HG03432 (cell line): ENCODE results near the gene ANP32E.
"Not testable (repeated sequence)": the region's sequence is repeated elsewhere in the genome, so short reads cannot be mapped to it uniquely, and the experiment has no call there.

Experiments used
- ATAC-seq: cut with Tn5 transposase; IDR thresholded peaks from one replicate; pipeline ENCODE4 v1.9.1; 2021; ENCODE audit warnings: mild to moderate bottlenecking, moderate library complexity; ENCODE audit not compliant: unreplicated experiment

The ANP32E gene

DNA sequence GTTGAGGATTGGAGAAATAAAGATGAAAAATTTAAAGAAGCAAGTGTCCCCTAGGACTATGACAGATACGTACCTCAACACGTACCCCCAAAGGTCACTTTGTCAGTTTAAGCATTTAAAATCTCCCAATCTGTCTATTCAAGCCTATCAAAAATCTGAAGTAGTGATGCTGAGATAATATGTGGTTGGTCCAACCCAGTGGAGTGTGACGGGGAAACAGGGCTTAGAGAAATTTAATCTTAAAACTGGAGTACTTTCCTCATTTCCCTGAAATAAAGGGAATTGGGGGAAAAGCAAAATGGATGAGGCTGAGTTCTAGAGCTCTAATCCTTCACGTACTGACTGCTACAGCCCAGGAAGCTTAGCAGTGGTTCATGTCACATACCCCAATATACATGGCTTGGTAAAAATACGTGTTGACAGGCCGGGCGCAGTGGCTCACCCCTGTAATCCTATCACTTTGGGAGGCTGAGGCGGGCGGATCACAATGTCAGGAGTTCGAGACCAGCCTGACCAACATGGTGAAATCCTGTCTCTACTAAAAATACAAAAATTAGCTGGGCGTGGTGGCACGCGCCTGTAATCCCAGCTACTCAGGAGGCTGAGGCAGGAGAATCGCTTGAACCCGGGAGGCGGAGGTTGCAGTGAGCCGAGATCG is 21.7 kb downstream of the ANP32E start:
- not testable (repeated sequence) for ATAC-seq

DNA sequence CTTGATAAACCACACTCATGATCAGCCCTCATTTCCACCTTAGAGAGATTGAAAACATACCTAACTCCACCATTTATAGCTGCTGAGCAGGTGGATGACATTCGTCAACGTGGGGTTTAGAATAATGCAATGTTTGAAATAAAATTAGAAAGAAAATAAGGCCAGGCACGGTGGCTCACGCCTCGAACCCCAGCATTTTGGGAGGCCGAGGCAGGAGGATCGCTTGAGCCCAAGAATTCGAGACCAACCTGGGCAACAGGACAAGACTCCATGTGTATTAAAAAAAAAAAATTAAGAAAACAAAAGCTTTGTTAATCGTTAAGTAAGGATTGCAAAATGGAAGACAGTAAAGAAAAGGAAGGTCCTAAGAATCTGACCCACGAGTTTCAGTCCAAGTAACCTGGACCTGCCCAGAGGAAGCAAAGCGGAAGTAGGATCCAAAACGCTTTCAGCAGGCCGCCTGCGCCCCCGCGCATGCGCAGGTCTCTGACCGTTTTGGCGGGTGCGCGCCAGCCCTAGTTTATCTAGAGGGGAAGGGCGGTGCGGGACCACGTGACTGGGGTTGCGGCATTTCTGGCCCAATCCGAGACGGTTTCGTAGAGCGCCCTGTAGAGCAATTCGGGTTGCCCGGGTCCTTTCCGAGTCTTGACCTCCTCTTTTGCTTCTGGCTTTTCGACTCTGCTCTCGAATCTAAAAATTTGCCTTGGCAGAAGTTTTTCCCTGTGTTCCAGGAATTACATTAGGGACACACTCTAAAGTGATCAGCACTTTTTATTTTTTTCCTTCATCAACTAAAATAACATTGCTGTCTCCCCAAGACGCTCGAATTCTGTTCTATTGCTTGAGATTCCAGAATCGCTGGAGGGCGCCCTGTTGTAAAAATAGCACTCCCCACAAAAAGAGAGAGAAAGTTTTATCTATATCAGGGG is 22.5 kb downstream of the ANP32E start:
- ATAC-seq, result peak; percentile 95

DNA sequence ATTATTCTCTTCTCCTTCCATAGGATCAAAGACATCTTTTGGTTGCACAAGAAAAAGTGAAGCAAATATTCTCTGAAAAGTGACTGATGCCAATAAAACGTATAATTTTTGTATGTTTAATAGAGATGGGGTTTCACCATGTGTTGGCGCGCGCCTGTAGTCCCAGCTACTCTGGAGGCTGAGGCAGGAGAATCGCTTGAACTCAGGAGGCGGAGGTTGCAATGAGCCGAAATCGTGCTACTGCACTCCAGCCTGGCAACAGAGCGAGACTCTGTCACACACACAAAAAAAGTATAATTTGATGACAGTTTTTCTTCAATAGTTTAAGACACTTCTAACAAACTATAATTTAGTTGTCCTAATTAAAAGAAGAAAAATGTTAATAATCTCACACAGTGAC is 23.8 kb downstream of the ANP32E start:
- no peak for ATAC-seq

DNA sequence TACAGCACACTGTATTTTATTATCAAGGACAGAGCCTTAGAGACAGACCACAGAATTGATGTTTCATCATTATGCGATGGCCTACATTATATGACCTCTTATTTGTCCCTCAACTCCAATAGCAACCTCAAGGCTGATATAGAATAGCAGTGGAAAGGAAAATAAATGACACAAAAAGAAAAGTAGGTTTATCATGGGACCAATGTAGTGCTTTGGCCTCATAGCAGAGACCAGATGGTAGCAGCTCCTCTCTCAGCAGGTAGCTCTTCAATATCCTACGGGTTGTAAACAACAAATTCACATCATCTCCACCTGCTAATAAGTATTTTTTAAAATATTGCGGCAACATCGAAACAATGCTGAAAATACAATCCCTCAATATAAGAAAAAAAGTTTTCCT is 25.2 kb downstream of the ANP32E start:
- ATAC-seq, result no peak

DNA sequence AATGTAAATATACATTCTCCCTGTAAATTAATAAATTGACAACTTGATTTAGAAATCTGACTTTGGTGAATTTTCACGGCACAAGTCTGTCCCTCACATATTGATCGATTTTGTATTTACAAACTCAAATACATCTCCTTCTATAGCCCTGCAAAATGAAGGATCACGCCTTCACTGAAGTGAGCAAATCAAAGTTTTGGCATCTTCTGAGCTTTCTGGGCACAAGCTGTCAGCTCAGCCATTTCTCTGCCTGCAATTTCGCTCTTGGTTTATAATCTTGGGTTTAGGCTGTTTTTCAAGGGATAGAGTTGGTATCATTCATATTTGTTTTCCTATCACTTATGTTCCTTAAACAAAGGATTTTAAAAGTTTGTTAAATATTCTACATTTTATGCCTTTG is 25.8 kb downstream of the ANP32E start:
- ATAC-seq, result no peak

DNA sequence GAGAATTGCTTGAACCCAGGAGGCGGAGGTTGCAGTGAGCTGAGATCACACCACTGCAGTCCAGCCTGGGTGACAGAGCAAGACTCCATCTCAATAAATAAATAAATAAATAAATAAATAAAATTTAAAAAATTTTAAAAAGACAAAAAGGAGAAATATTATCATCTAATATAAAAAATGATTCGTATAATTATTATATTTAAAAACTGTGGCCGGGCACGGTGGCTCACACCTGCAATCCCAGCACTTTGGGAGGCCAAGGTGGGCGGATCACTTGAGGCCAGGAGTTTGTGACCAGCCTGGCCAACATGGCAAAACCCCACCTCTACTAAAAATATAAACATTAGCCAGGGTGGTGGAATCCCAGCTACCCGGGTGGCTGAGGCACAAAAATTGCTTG is 27.5 kb downstream of the ANP32E start:
- not testable (repeated sequence) for ATAC-seq

DNA sequence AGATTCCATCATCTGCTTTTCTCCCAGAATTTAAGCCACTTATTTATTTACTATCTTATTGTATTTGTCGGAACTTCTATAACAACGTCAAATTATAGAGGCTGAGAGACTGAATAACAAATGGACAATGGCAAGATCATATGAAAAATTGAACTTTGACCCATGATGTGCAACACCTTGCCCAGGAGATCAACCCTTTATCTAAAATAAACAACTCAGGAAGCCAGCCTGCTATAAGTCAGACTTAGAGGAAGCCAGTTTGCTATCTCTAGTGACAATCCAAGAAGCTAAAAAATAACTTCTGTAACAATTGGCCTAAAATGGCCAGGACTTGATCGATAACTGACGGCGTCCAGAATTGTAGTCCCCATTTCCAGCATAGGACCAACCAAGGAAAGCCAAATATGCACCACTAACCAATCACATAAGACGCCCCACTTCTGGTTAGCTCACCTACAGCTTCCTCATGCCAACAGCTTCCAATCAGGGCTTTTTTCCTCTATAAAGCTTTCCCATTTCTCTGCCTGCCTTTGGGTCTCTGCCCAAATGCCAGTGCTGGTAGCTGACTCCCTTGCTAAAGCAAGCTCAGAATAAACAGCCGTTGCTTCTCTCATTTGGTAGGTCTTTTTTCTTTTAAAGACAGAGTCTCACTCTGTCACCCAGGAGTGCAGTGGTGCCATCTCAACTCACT is 28.5 kb downstream of the ANP32E start:
- ATAC-seq, result no peak

DNA sequence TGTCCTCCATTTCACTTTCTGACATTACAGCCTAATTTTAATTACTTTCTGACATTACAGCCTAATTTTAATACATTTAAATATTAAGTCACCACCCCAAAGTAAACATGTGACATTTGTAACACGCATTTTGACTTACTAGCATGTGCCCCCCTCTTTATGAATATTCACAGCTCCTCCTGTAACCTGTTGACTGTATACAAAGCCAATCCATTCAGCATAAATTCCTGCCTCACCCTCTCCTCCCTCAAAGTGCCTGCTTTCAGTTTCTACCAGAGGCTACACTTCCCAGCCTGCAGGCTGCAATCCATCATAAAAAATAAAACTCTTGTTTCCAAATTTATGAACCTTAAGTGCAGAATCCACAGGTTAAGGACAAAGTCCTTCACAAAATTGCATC is 39.5 kb downstream of the ANP32E start:
- no peak for ATAC-seq

DNA sequence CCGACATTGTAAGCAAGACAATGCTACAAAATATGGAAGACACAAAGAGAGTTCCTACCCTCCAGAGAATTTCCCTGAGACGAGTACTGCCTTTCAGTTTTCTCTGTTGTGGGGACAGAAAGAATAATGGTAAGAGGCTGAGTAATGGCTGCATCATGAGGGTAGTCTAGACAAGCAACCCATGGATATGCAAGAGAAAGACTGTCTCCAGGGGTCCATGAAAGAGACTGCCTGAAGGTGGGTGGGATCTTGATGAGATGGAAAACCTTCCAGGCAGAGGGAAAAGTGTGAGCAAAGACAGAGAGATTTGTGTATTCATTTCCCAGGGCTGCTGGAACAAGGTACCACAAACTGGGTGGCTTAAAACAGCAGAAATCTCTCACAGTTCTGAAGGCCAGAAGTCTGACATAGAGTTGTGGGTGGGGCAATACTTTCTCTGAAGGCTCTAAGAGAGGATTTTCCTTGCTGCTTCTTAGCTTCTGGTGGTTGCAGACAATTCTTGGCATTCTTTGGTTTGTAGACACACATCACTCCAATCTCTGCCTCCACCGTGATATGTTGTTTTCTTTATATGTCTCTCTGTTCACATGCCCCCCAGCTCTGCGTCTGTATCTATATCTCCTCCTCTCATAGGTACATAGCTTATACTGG is 41.4 kb downstream of the ANP32E start:
- ATAC-seq, result no peak

DNA sequence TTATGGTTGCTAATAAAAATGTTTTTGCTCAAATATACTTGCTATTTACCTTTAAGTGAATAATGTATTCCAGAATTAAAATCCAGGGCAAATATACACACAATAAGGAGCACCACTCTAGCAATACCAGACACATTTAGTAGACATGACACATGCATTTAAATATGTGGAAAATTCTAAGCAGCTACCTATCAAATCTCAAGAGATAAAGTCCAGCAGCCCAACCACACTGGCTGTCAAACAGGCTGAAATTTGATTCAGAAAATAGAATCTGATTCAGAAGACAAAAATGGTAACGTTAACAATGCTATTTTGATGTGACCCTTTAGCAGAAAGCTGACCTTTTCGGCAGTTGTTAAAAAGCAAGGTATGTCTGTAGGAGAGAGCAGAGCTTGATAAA is 43.9 kb downstream of the ANP32E start:
- no peak for ATAC-seq

DNA sequence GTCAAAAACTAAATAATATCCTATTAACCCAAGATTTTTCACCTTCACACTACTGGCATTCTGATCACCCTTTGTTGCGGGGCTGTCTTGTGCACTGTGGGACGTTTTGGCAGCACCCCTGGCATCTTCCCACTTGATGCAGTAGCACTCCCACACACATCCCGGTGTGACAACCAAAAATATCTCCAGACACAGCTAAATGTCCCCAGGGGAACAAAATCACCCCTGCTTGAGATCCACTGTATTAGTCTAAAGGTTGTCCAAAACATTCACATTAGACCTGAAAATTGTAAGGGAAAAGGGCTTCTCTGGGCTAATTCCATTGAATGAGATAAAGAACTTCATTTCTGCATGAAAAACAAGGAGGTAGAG is 48.4 kb downstream of the ANP32E start:
- no peak for ATAC-seq

DNA sequence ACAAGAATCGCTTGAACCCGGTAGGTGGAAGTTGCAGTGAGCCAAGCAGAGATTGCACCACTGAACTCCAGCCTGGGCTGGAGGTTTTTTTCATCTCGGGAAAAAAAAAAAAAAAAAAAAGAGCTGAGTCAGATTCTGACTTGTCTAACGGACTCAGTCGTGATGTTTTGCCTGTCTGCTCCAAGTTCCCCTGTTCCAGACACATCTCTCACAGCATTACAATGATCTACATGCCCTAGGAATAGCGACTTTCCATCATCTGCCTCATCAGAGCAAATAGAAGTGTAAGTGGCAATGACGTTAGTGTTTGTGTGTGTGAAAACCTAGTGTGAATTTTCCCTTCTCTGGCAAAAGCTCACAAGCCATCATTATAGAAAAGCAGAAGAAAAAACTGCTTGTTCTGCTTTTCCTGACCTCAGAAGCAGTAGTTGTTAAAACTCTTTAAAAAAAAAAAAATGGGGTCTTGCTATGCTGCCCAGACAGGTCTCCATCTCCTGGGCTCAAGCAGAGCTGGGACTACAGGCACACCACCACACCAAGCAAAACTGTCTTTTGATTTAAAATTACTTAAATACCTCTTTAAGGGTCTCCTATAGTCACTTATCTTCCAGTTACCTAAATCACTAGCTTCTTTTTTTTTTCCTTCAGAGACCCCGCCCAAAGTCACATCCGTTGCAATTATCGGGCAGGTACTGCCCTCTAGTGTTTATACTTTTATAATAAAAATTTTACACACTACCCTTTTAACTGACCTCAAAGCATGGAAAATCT is 48.9 kb downstream of the ANP32E start:
- ATAC-seq, result no peak

DNA sequence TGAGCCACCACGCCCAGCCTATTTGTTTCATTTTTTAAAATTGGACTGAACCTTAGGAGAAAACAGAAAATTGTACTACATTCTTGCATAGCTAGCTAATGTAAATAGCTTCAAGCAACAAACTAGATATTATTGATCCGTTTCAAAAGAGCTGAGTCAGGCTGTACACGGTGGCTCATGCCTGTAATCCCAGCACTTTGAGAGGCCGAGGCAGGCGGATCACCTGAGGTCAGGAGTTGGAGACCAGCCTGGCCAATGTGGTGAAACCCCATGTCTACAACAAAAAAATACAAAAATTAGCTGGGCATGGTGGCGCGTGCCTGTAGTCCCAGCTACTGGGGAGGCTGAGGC is 49.5 kb downstream of the ANP32E start:
- not testable (repeated sequence) for ATAC-seq

DNA sequence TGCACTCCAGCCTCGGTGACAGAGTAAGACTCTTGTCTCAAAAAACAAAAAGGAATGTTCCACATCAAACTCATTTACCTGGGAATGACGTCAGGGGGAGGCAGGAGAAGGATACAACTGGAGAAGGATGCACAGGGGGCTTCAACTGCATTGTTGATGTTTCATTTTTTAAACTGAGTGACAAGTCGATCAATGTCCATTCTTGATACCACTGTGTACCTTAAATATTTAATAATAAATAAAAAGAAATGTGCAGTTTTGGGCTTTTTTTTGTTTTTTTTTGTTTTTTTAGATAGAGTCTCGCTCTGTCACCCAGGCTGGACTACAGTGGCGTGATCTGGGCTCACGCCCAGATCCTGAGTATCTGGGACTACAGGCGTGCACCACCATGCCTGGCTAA is 50.4 kb downstream of the ANP32E start:
- no peak for ATAC-seq

DNA sequence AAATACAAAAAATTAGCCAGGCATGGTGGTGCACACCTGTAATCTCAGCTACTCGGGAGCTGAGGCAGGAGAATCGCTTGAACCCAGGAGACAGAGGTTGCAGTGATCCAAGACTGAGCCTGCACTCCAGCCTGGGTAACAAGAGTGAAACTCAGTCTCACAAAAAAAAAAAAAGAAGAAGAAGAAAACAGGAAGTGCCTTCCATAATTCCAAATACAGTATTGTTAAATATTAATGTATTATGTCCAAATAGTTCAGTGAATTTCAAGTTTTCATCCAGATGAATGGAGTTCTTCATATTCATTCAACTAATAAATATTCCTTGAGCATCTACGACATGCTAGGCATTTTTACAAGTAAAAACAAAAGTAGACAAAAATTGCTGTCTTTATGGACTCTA is 52.9 kb downstream of the ANP32E start:
- no peak for ATAC-seq

DNA sequence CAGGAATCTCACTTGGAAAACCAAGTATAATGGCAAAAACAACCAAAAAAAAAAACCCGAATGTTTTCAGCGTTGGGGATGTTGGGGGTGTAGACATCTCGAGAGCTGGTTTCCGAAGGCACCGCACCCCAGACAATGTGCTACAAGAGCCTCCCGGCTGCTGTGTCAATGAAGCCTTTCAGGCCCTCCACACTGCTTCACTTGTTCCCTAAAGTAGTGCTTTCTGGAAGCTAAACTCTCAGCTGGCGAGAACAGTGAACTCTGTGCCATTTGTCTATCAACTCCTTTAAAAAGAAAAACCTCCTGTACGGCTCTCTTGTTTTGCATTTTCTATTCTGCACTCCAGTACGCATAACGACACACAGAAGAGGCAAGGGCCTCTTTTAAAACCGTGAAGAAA is 53.7 kb downstream of the ANP32E start:
- no peak for ATAC-seq

DNA sequence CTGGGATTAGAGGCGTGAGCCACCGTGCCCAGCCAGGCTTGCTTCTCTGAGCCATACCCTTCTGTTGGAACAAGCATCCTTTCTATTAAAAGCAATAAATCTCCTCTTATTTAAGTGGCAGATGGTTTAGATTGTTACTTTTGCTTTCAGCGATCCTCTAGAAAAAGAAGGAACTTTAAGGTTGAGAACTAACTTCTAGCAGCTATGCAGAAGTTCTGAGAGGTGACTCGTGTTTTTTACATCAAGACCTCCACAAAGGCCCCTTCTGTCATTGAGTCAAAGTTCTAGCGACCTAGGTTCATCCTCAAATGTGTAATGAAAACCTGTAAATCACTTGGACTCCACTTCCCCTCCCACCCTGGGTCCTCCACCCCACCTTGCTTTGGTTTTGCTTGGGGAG is 55.4 kb downstream of the ANP32E start:
- no peak for ATAC-seq

DNA sequence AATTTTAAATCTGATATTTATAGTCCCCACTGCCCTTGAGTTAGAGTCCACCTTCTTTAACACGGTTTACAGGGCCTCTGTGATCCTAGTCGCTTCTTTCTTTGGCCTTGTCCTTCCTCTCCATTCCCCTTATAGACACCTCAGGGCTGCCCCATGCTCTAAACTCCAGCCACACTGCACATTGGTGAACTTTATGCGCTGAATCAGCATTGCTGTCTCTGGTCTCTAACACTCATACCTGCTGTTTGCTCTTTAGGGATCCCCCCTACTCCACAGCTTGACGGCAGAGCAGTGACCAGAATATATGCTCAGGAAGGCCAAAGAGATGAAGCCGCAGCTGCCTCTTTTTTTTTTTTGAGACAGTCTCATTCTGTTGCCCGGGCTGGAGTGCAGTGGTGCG is 56.0 kb downstream of the ANP32E start:
- ATAC-seq, result no peak

DNA sequence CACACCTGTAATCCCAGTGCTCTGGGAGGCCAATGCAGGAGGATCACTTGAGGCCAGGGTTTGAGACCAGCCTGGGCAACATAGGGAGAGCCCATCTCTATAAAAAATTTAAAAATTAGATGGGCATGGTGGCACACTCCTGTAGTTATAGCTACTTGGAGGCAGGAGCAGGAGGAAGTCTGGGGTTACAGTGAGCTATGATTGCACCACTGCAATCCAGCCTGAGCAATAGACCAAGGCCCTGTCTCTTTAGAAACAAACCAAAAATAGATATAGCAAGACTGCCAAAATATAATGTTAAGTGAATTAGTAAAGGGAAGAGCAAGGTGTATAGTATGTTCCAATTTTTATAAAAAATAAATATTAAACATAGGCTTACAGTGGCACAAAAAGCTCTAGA is 57.4 kb downstream of the ANP32E start:
- no peak for ATAC-seq

DNA sequence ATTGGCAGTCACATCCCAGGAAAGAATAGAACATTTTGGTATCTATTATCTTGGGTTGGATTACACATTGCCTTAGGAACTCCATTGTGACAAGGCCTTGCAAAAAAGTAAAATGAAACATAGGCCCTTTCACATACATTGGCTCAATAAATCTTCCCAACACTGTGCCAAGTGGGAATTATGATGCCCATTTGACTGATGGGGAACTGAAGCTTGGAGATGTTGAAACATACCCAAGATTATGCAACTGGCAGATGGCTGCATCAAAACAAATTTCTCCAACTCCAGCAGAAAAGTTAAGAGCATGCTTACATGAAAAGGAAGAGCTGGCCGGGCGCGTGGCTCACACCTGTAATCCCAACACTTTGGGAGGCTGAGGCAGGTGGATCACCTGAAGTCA is 59.3 kb downstream of the ANP32E start:
- no peak for ATAC-seq

DNA sequence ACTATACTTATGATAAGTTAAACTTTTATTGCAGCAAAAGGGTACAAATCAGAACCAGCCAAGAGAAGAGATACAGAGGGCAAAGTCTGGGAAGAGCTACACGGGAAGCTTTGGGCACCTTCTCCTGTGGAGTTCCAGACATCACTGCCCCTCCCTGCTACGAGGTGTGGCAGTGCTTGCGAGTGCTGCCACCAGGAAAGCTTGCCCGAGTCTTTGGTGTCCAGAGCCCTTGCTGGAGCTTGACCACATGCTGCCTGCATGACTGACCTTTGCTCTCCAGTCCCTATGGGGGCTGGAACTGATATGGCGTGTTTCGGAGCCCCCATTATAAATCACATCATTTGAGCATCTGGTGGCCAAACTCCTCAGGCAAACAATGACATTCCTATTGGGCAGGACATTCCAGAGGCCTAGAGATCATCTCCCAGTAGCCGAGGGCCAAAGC is 62.7 kb downstream of the ANP32E start:
- ATAC-seq, result no peak
